HT1080 (cell line): Measurements from ENCODE around the gene PRDM16. TPM values are rescaled to one million over a fixed set of nuclear protein-coding genes. Genes with fewer than 3 reads are reported as not detected.

ENCODE experiments used
- DNase-seq: peaks from one replicate; pipeline ENCODE4 v3.0.0-alpha.2; 2015; ENCODE audit warnings: low read depth
- total RNA-seq: library from RNA; depleted of rRNA; stranded (reverse); fragments of >200 nt; shearing (Covaris generic); gene quantifications from 2 replicates; pipeline ENCODE4 v1.2.3, GENCODE V29; 2014

PRDM16 gene
- total RNA-seq, 1 experiment from 2014 or later: not detected

- DNase-seq: no peak
Measured at GRCh38 chr1:3204725-3205124, 135.7 kb downstream of the PRDM16 start.

- no peak for DNase-seq
Measured at GRCh38 chr1:3205815-3206214, 136.8 kb downstream of the PRDM16 start.

- no peak for DNase-seq
Measured at GRCh38 chr1:3206696-3207095, 137.7 kb downstream of the PRDM16 start.

GRCh38 chr1:3207217-3207848 lies 138.3 kb downstream of the PRDM16 start:
- DNase-seq: no peak

GRCh38 chr1:3208819-3209200 lies 139.8 kb downstream of the PRDM16 start:
- DNase-seq: no peak

- DNase-seq: no peak
Measured at GRCh38 chr1:3209201-3209600, 140.2 kb downstream of the PRDM16 start.

GRCh38 chr1:3211582-3212375 lies 142.8 kb downstream of the PRDM16 start:
- no peak for DNase-seq

GRCh38 chr1:3212453-3213355 lies 143.7 kb downstream of the PRDM16 start:
- no peak for DNase-seq

GRCh38 chr1:3213730-3214129 lies 144.7 kb downstream of the PRDM16 start:
- DNase-seq: no peak

- no peak for DNase-seq
Measured at GRCh38 chr1:3215198-3216014, 146.4 kb downstream of the PRDM16 start.

GRCh38 chr1:3216015-3216391 lies 147.0 kb downstream of the PRDM16 start:
- DNase-seq: no peak

GRCh38 chr1:3217181-3217641 lies 148.2 kb downstream of the PRDM16 start:
- no peak for DNase-seq

GRCh38 chr1:3217979-3218679 lies 149.1 kb downstream of the PRDM16 start:
- no peak for DNase-seq

GRCh38 chr1:3219005-3219790 lies 150.2 kb downstream of the PRDM16 start:
- DNase-seq: no peak

- no peak for DNase-seq
Measured at GRCh38 chr1:3219791-3220467, 150.9 kb downstream of the PRDM16 start.

GRCh38 chr1:3221112-3222041 lies 152.4 kb downstream of the PRDM16 start:
- DNase-seq: no peak

- no peak for DNase-seq
Measured at GRCh38 chr1:3222042-3222692, 153.2 kb downstream of the PRDM16 start.
